Nephron progenitor cell (in vitro differentiated cells): ENCODE results near the gene UGT2B10.
"Not testable (repeated sequence)": the region's sequence is repeated elsewhere in the genome, so short reads cannot be mapped to it uniquely, and the experiment has no call there.

Experiments used
- DNase-seq: peaks from one replicate; pipeline ENCODE4 v3.0.0; 2021
- H3K27ac Mint-ChIP-seq: 2 replicates; pipeline ENCODE4 v1.8.0; 2021; ENCODE audit warnings: mild to moderate bottlenecking, moderate library complexity, mixed read lengths
- H3K27me3 Mint-ChIP-seq: 2 replicates; pipeline ENCODE4 v1.8.0; 2021; ENCODE audit warnings: mild to moderate bottlenecking, low read depth, mixed read lengths; ENCODE audit not compliant: poor library complexity
- H3K36me3 Mint-ChIP-seq: 2 replicates; pipeline ENCODE4 v1.8.0; 2021; ENCODE audit warnings: low read depth, mixed read lengths
- H3K4me1 Mint-ChIP-seq: 2 replicates; pipeline ENCODE4 v1.8.0; 2021; ENCODE audit warnings: mixed read lengths
- H3K4me3 Mint-ChIP-seq: 2 replicates; pipeline ENCODE4 v1.8.0; 2021; ENCODE audit warnings: mild to moderate bottlenecking, moderate library complexity, mixed read lengths
- H3K9me3 Mint-ChIP-seq: 2 replicates; pipeline ENCODE4 v1.8.0; 2021; ENCODE audit warnings: mild to moderate bottlenecking, moderate library complexity, mixed read lengths
- CTCF ChIP-seq: fragments of 200-600 bp; sonication (generic); IDR thresholded peaks from 2 replicates; pipeline ENCODE4 v1.5.0; 2021; ENCODE audit warnings: antibody characterized with exemption

The UGT2B10 gene

GRCh38 chr4:68815617-68816409 is at the start of gene UGT2B10:
TSS of gene UGT2B10 (plus strand) at chr4:68815994. CDS start at chr4:68816020, 26 bp downstream.
- H3K27ac Mint-ChIP-seq, H3K4me1 Mint-ChIP-seq, H3K36me3 Mint-ChIP-seq, H3K4me3 Mint-ChIP-seq, DNase-seq, H3K27me3 Mint-ChIP-seq, H3K9me3 Mint-ChIP-seq: not testable (repeated sequence)

- H3K27me3 Mint-ChIP-seq, H3K27ac Mint-ChIP-seq, H3K36me3 Mint-ChIP-seq, H3K4me1 Mint-ChIP-seq, H3K4me3 Mint-ChIP-seq, DNase-seq: not testable (repeated sequence)
- H3K9me3 Mint-ChIP-seq: peaks cover 18% of the 10 kb centered on the region
These were observed 44.0 kb upstream of the UGT2B10 start for GRCh38 chr4:68771836-68772235.

- peaks cover 10% of the 10 kb centered on the region for H3K4me1 Mint-ChIP-seq
- H3K9me3 Mint-ChIP-seq: peaks cover 18% of the 10 kb centered on the region
- H3K36me3 Mint-ChIP-seq: no peaks in the 10 kb centered on the region
- H3K4me3 Mint-ChIP-seq: no peak overlapping the region
- H3K27me3 Mint-ChIP-seq: no peaks in the 10 kb centered on the region
- no peak overlapping the region for H3K27ac Mint-ChIP-seq
- DNase-seq: no peak
- TF ChIP-seq CTCF: no peak
These were observed 42.1 kb upstream of the UGT2B10 start for GRCh38 chr4:68773699-68774098.

- peaks cover 10% of the 10 kb centered on the region for H3K4me1 Mint-ChIP-seq
- H3K36me3 Mint-ChIP-seq: no peaks in the 10 kb centered on the region
- DNase-seq: no peak
- no peak for TF ChIP-seq CTCF
- no peak overlapping the region for H3K27ac Mint-ChIP-seq
- no peak overlapping the region for H3K4me3 Mint-ChIP-seq
- H3K9me3 Mint-ChIP-seq: peaks cover 30% of the 10 kb centered on the region
- H3K27me3 Mint-ChIP-seq: no peaks in the 10 kb centered on the region
These were observed 35.6 kb upstream of the UGT2B10 start for GRCh38 chr4:68780232-68780631.

- Mint-ChIP-seq H3K36me3 (no peaks in the 10 kb centered on the region), H3K27ac (no peak overlapping the region), H3K4me3 (no peak overlapping the region), H3K27me3 (no peaks in the 10 kb centered on the region), H3K9me3 (no peaks in the 10 kb centered on the region), H3K4me1 (peaks cover 5% of the 10 kb centered on the region)
- no peak for DNase-seq
- TF ChIP-seq CTCF: no peak
These were observed 18.7 kb upstream of the UGT2B10 start for GRCh38 chr4:68797048-68797447.

- H3K4me3 Mint-ChIP-seq: no peak overlapping the region
- H3K9me3 Mint-ChIP-seq: no peaks in the 10 kb centered on the region
- no peaks in the 10 kb centered on the region for H3K27me3 Mint-ChIP-seq
- H3K4me1 Mint-ChIP-seq: peaks cover 5% of the 10 kb centered on the region
- no peaks in the 10 kb centered on the region for H3K36me3 Mint-ChIP-seq
- TF ChIP-seq CTCF: no peak
- no peak for DNase-seq
- H3K27ac Mint-ChIP-seq: no peak overlapping the region
These were observed 18.2 kb upstream of the UGT2B10 start for GRCh38 chr4:68797618-68798017.

GRCh38 chr4:68803013-68803412 is 12.8 kb upstream of the UGT2B10 start:
- no peaks in the 10 kb centered on the region for H3K27me3 Mint-ChIP-seq
- H3K27ac Mint-ChIP-seq: no peak overlapping the region
- H3K9me3 Mint-ChIP-seq: peaks cover 21% of the 10 kb centered on the region
- no peak for DNase-seq
- TF ChIP-seq CTCF: no peak
- H3K4me3 Mint-ChIP-seq: no peak overlapping the region
- peaks cover 13% of the 10 kb centered on the region for H3K4me1 Mint-ChIP-seq
- H3K36me3 Mint-ChIP-seq: peaks cover 8% of the 10 kb centered on the region
